Neural progenitor cell (in vitro differentiated cells): Measurements from ENCODE around the gene TGIF2.

Experiments
- EZH2 ChIP-seq: fragments of 200-600 bp; sonication (generic); IDR thresholded peaks from 2 replicates; pipeline ENCODE4 v1.6.1; 2017; ENCODE audit warnings: antibody characterized with exemption, mild to moderate bottlenecking, moderate library complexity
- EZH2phosphoT487 ChIP-seq: fragments of 200-600 bp; sonication (generic); IDR thresholded peaks from 2 replicates; pipeline ENCODE4 v1.6.1; 2017; ENCODE audit warnings: antibody characterized with exemption
- TF ChIP-seq, protein P1 (sequence below): fragments of 200-600 bp; sonication (generic); IDR thresholded peaks from 2 replicates; pipeline ENCODE4 v1.5.1; 2017; ENCODE audit warnings: antibody characterized with exemption, mild to moderate bottlenecking

GRCh38 chr20:36607586-36608387 is 34.4 kb downstream of the TGIF2 start:
- TF ChIP-seq EZH2 = no peak
- TF ChIP-seq, protein P1, sequence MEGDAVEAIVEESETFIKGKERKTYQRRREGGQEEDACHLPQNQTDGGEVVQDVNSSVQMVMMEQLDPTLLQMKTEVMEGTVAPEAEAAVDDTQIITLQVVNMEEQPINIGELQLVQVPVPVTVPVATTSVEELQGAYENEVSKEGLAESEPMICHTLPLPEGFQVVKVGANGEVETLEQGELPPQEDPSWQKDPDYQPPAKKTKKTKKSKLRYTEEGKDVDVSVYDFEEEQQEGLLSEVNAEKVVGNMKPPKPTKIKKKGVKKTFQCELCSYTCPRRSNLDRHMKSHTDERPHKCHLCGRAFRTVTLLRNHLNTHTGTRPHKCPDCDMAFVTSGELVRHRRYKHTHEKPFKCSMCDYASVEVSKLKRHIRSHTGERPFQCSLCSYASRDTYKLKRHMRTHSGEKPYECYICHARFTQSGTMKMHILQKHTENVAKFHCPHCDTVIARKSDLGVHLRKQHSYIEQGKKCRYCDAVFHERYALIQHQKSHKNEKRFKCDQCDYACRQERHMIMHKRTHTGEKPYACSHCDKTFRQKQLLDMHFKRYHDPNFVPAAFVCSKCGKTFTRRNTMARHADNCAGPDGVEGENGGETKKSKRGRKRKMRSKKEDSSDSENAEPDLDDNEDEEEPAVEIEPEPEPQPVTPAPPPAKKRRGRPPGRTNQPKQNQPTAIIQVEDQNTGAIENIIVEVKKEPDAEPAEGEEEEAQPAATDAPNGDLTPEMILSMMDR = no peak
- TF ChIP-seq EZH2phosphoT487 = no peak
